Mucosa of descending colon (tissue), 3 donors: ENCODE measurements around the gene CRISPLD2. TPM values are rescaled to one million over a fixed set of nuclear protein-coding genes. Genes with fewer than 3 reads are reported as not detected.
A peak's percentile ranks its signal among the peaks of the same experiment; 100 is the strongest.

ENCODE experiments used
- ATAC-seq: fragments of 200-7000 bp; cut with Tn5 transposase; one replicate; pipeline ENCODE4 v1.9.1; 2020; ENCODE audit warnings: mild to moderate bottlenecking, moderate library complexity
- DNase-seq, 3 donors: peaks; one replicate each; pipeline ENCODE4 v3.0.0-alpha.2; 2020
- H3K36me3 ChIP-seq: fragments of 200-600 bp; one replicate; pipeline ENCODE4 v1.8.0; 2021; ENCODE audit warnings: low read depth, mild to moderate bottlenecking
- H3K4me1 ChIP-seq: fragments of 200-600 bp; one replicate; pipeline ENCODE4 v1.8.0; 2021; ENCODE audit warnings: low read depth, mild to moderate bottlenecking
- H3K4me3 ChIP-seq: fragments of 200-600 bp; one replicate; pipeline ENCODE4 v1.8.0; 2021; ENCODE audit warnings: mild to moderate bottlenecking
- H3K9me3 ChIP-seq: fragments of 200-600 bp; one replicate; pipeline ENCODE4 v1.8.0; 2021; ENCODE audit warnings: mild to moderate bottlenecking
- CTCF ChIP-seq: fragments of 200-600 bp; IDR thresholded peaks from one replicate; pipeline ENCODE4 v1.8.0; 2022; ENCODE audit warnings: antibody characterized with exemption, mild to moderate bottlenecking
- intact Hi-C, 2 donors: fragments of 100-400 bp; cut with DNase I in 1 of 2; cut with micrococcal nuclease in 1 of 2; formaldehyde crosslinking; loops; one replicate each; pipeline versions ENCODE4 v1.11.0 to v1.11.1; 2022; cut with DNase I, micrococcal nuclease
- total RNA-seq, 3 donors: library from RNA; stranded (reverse); fragmentation: NEBNext Ultra II Directional in 2 of 3; extraction: Animal tissue kit (Norgen Biotek cat#: 25700) in 2 of 3; gene quantifications; one replicate each; pipeline versions ENCODE4 v1.2.1 to v1.2.4, GENCODE V29; 2021 to 2023
- donor health status: DM: no; HTN: no; CAD: no; lungs with moderate emphysema.
- donor health status: DM: no; HTN: no; CAD: no.
- donor health status: DM: no; HTN: yes; CAD: no.

Gene CRISPLD2
- total RNA-seq, 3 donors from 2014 or later: 10.5 to 114 (median 38.7) TPM

- Histone ChIP-seq H3K36me3 (no peaks in the 10 kb centered on the region), H3K4me1 (peaks cover 7% of the 10 kb centered on the region), H3K4me3 (no peak overlapping the region), H3K9me3 (no peaks in the 10 kb centered on the region)
- no peak for TF ChIP-seq CTCF
- intact Hi-C loops: no loop called here
- no peak for ATAC-seq
- no peak for DNase-seq
Measured at GRCh38 chr16:84930298-84931106, 110.7 kb downstream of the CRISPLD2 start.

- DNase-seq (no peak), ATAC-seq (no peak)
- no peak for TF ChIP-seq CTCF
- intact Hi-C loops: no loop called here
- H3K4me3 ChIP-seq: no peak overlapping the region
- peaks cover 7% of the 10 kb centered on the region for H3K4me1 ChIP-seq
- no peaks in the 10 kb centered on the region for H3K9me3 ChIP-seq
- H3K36me3 ChIP-seq: no peaks in the 10 kb centered on the region
Measured at GRCh38 chr16:84931107-84931494, 111.3 kb downstream of the CRISPLD2 start.

- no peak overlapping the region for H3K4me3 ChIP-seq
- no peaks in the 10 kb centered on the region for H3K9me3 ChIP-seq
- ATAC-seq (no peak), DNase-seq (no peak)
- H3K36me3 ChIP-seq: no peaks in the 10 kb centered on the region
- intact Hi-C loops: no loop called here
- TF ChIP-seq CTCF: no peak
- peaks cover 7% of the 10 kb centered on the region for H3K4me1 ChIP-seq
Measured at GRCh38 chr16:84931506-84931905, 111.7 kb downstream of the CRISPLD2 start.

- TF ChIP-seq CTCF: no peak
- no peak for DNase-seq
Measured at GRCh38 chr16:84932681-84933080, 112.9 kb downstream of the CRISPLD2 start.

GRCh38 chr16:84933774-84934631 lies 114.2 kb downstream of the CRISPLD2 start:
- DNase-seq (peak in 2 of 3 donors; percentile 38 to 51), ATAC-seq (peak; percentile 61)
- no peaks in the 10 kb centered on the region for H3K36me3 ChIP-seq
- TF ChIP-seq CTCF: no peak
- no peaks in the 10 kb centered on the region for H3K9me3 ChIP-seq
- intact Hi-C loops: no loop called here
- H3K4me3 ChIP-seq: no peak overlapping the region
- peaks cover under 1% of the 10 kb centered on the region for H3K4me1 ChIP-seq

More at GRCh38 chr16:84932681-84933080, 112.9 kb downstream of the CRISPLD2 start:
- Histone ChIP-seq H3K9me3 (no peaks in the 10 kb centered on the region), H3K4me1 (peaks cover 7% of the 10 kb centered on the region), H3K36me3 (no peaks in the 10 kb centered on the region), H3K4me3 (no peak overlapping the region)
- intact Hi-C loops: no loop called here
- ATAC-seq: no peak
